ENCODE data around the gene ABCA2.
"Not testable (repeated sequence)": the region's sequence is repeated elsewhere in the genome, so short reads cannot be mapped to it uniquely, and the experiment has no call there.

ABCA2 gene

GRCh38 chr9:137011907-137012675 is 15.9 kb downstream of the ABCA2 start:
- DNase-seq, result no peak

GRCh38 chr9:137011156-137011555 is 16.9 kb downstream of the ABCA2 start:
- DNase-seq, result no peak

GRCh38 chr9:137009938-137010732 is 17.9 kb downstream of the ABCA2 start:
- DNase-seq, result no peak

GRCh38 chr9:137009217-137009616 is 18.8 kb downstream of the ABCA2 start:
- no peak for DNase-seq

GRCh38 chr9:137008312-137008711 is 19.7 kb downstream of the ABCA2 start:
- DNase-seq, result no peak

- no peak for DNase-seq
Observed at GRCh38 chr9:137007816-137008270, 20.2 kb downstream of the ABCA2 start.

- no peak for DNase-seq
Observed at GRCh38 chr9:137007108-137007815, 20.8 kb downstream of the ABCA2 start.

GRCh38 chr9:137006116-137007003 is 21.7 kb downstream of the ABCA2 start:
- DNase-seq, result no peak

- DNase-seq, result not testable (repeated sequence)
Observed at GRCh38 chr9:137004285-137004684, 23.8 kb downstream of the ABCA2 start.

GRCh38 chr9:137002646-137003041 is 25.4 kb downstream of the ABCA2 start:
- no peak for DNase-seq

GRCh38 chr9:137001857-137002645 is 26.0 kb downstream of the ABCA2 start:
- no peak for DNase-seq

- DNase-seq, result no peak
Observed at GRCh38 chr9:137000177-137000930, 27.7 kb downstream of the ABCA2 start.

GRCh38 chr9:136997830-136998234 is 30.2 kb downstream of the ABCA2 start:
- no peak for DNase-seq

- DNase-seq, result no peak
Observed at GRCh38 chr9:136997371-136997770, 30.7 kb downstream of the ABCA2 start.

- DNase-seq, result peak; percentile 78
Observed at GRCh38 chr9:136996361-136997292, 31.4 kb downstream of the ABCA2 start, which contains the start of gene CLIC3. Gene CLIC3 (minus strand): TSS chr9:136996568. CDS start chr9:136996543, 25 bp downstream.

GRCh38 chr9:136995772-136996311 is 32.2 kb downstream of the ABCA2 start:
- no peak for DNase-seq

- DNase-seq, result no peak
Observed at GRCh38 chr9:136995362-136995761, 32.7 kb downstream of the ABCA2 start.

GRCh38 chr9:136994888-136995230 is 33.2 kb downstream of the ABCA2 start:
- no peak for DNase-seq

GRCh38 chr9:136994180-136994887 is 33.7 kb downstream of the ABCA2 start:
- DNase-seq, result no peak

All from activated effector memory CD4-positive, alpha-beta T cell treated with anti-CD3 and anti-CD28 coated beads, Interleukin-2, amount 50 U/mL, for 16 hours (primary cell).